NCI-H345 treated with DMSO at 0.1 percent for 48 hours (cell line): ENCODE measurements around the gene DIAPH1.
"Not testable (repeated sequence)": the region's sequence is repeated elsewhere in the genome, so short reads cannot be mapped to it uniquely, and the experiment has no call there.

Experiments used
- DNase-seq: peaks from one replicate; lab custom pipeline; 2025; ENCODE audit not compliant: unreplicated experiment; lab: John Stamatoyannopoulos, UW

The DIAPH1 gene

DNA sequence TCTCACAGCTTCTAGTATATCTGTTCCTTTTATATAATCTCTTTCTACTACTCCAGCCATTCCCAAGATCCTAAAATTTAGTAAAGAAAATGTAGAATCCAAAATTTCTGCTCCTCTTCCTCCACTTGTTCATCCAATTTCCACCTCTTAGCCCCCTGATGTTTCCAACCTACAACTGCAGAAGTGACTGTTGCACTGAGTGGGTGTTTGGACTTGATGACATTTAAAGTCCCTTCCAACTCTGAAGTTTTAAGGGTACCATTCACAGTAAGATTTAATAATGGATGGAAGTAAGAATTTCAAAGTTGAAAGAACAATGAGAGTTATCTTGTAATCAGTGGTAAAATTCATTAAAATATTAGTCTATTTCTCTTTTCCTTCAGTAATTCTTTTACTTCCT lies 5.5 kb downstream of the DIAPH1 start:
- DNase-seq: no peak

DNA sequence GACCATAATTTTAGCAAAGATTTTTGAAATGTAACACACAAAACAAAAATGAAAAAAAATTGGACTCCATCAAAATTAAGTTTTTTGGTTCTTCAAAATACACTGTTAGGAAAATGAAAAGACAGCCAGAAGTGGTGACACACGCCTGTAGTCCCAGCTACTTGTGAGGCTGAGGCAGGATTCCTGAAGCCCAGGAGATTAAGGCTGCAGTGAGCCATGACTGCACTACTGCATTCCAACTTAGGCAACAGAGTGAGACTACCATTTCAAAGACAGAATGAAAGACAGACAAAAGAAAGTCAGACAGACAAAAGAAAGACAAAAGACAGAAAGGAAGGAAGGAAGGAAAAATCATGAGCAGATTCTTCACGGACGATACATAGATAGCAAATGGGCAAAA lies 7.5 kb downstream of the DIAPH1 start:
- no peak for DNase-seq

- DNase-seq: not testable (repeated sequence)
Observed at GRCh38 chr5:141609921-141610320, 8.9 kb downstream of the DIAPH1 start.

DNA sequence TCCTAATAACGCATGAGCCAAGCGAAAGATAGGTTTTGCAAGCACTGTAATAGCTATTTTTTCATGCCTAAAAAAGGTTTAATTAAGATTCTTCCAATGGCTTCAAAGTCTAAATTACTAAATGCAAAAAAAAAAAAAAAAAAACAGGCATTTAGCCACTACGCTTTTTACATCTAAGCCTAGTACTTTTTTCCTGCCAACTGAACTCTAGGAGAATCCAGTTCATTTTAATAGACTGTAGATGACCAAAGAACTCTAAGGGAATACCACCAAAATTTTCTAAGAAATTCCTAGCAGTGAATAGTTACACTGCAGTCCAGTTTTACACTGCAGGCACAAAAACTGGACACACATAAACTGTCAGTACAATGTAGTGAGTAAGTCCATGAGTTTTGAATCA lies 9.8 kb downstream of the DIAPH1 start:
- DNase-seq: no peak

DNA sequence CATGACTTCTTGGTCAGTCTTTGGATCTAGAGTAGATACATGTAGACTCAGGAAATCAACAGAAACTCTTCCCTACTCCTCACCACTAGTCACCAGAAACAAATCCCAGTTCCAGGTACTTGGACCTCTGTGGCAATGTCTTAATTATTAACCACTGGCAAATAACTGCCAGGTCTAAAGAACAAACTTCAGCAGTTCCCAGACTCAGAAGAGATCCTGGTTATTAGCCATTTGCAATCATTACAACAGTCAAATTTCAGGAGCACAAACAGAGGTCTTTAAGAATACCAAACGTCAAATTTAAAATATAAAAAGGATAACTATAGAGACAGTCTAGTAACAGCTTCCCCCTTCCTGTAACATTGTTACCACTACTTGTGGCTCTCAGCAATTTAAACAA lies 10.2 kb downstream of the DIAPH1 start:
- no peak for DNase-seq

- DNase-seq: no peak
Observed at GRCh38 chr5:141608046-141608445, 10.8 kb downstream of the DIAPH1 start.

GRCh38 chr5:141605523-141606277 lies 13.1 kb downstream of the DIAPH1 start:
- DNase-seq: no peak

DNA sequence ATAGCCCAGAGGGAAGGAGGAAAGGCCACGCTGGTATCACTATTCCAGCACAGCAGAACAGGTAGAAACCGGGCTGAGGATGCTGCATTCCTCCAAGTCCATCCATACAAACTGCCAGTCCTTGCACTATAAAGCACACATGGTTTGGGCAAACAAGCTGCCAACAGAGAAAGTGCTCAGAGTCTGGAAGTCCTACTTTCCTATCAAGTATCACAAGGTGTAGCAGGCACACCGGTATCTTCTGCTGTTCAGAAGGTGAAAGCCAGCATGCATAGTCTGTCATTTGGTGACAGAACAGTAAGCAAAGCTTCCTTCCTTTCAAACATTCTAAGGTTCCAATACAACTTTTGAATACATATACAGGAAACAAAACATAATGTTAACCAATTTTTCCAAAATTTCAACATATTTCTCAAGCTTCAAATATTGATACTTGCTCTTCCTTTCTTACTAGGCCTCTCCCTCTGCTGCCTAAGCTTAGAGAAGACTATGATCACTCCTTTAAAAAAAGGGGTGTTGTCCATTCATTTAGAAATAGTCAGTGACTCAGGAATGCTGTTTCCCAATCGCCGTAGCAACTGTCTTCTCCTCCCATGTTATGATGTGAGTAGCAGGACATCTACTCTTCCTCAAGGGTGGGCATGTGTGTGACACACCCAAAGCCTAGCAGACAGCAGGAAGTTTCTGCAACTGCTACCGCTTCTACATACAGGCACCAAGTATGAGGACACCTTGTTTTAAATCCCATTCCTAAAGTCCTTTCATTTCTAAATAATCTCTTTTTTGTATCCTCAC lies 14.7 kb downstream of the DIAPH1 start:
- no peak for DNase-seq

DNA sequence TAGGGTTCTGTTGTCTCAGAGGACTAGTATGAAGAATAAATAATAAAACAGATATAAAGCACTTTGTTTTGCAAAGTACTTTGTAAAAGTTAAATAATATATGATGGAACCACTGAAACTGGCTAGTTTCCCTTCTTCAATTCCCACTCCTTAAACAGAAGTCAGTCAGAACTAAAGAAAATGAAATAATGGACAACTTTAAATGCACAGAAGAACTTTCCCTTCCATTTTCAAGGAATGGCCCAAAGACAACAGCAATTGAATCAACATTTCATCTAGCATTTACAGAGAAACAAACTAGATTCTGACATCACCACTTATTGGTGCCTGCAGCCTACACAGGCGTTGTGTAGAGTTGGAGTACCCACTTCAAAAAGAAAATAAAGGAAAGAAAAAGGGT lies 16.2 kb downstream of the DIAPH1 start:
- no peak for DNase-seq

DNA sequence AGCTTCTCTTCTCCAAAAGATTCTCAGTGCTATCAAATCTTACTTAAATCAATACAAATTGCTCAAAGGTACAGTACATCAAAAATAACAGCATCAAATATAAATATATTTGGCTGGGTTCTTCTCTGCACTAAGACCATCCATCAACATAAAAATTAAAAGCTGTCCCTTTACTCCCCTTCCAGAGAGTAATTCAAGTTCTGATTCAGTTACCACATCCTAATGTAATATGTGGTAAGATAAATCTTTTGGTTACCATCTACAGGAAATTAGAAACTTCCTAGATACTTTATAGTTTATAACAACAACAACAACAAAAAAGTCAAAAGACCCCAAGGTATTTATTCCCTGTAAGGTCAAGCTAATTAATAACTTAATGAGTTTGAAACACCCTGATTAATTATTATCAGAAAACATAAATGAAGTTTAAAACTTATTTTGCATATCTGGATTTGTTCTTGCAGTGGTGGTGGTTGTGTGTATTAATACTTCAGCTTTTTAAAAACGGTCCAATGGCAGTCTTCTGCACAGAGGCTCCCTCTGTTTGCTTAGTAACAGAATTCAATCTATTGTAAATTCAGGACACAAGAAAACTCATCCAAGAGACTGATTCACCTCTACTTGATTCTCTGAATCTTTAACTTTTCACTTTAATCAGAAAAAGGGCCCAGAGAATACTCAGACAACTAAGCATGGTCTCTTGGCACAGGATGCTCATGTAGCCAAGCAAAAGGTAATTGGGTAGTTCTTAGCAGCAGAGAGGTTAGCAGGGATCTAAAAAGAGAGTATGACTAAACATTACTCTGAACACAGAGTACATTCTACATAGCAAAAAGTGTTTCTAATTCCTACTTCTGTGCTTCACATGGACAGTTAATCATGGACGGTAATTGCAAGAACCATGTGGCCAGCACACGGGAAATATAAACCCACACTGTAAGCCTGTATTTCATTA lies 20.1 kb downstream of the DIAPH1 start:
- no peak for DNase-seq

DNA sequence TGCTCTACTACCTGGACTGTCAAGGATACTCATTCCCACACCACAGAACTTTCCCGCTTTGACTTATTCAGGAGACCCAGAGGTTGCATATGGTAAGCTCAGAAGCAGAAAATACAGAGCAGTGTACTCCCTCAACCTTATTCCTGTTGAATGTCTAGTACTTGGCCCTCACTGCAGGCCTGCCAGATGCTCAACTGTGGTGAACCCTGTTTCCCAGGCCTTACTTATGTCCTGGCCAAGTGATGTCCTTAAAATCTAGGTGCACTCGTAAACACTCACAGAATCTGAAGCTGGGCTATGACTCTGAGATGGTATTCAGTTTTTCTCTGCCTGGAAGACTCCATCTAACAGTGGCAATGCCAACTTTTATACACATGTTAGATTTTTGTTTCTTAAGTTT lies 21.0 kb downstream of the DIAPH1 start:
- no peak for DNase-seq

- DNase-seq: no peak
Observed at GRCh38 chr5:141597394-141597793, 21.4 kb downstream of the DIAPH1 start.

- DNase-seq: no peak
Observed at GRCh38 chr5:141596867-141597266, 21.9 kb downstream of the DIAPH1 start.

GRCh38 chr5:141590127-141590526 lies 28.7 kb downstream of the DIAPH1 start:
- no peak for DNase-seq

DNA sequence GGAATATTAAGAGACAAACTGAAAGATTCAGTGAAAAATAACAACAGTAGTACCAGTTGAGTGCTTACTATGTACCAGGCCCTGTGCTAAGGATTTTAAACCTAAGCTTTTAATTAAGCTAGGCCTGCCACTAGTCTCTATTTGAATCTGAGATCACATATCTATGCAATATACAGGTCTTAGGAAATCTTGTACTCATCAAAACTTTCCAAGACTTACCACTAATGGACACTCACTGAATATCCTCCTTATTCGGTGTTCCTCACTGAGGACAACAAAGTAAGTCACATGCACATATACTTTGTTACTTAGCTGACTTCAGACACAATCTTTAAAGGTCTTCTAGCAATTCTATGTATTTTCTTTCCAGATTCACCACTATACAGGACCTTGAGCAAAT lies 32.6 kb downstream of the DIAPH1 start:
- no peak for DNase-seq

GRCh38 chr5:141585594-141585993 lies 33.2 kb downstream of the DIAPH1 start:
- DNase-seq: no peak

DNA sequence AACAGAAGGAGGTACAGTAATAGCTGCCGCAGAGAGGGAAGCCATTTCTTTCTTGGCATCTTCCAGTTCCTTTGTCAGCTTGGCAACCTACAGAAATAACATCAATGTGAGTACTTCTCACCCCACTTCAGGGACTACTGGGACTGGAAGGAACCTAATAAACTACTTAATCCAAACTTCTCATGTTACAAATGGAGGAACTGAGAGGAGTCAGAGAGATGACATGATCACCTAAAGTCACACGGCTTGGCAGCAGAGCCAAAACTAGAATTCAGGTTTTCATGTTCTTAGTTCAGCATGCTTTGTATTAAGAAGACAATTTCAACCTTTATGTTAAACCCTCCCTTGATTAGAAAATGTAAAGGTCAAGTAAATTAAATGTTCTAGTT lies 44.7 kb downstream of the DIAPH1 start:
- no peak for DNase-seq

- DNase-seq: no peak
Observed at GRCh38 chr5:141573489-141574121, 45.2 kb downstream of the DIAPH1 start.

DNA sequence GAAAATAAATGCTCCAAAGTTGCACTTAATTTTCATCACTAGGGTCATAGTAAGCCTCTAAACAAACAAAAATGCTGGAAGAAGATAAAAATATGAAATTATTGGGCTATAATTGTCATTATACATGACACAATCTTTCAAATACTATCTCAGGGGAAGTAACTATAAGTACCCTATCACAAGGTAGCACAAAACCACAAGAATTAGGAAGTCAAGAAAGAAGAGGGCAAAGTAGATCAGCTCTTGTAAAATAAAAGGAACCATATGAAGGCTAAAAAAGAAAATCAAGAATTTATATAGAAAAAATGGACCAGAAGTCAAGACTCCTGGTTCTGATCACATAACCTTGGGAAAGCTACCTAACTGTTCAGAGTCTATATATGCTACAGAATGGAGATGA lies 48.1 kb downstream of the DIAPH1 start:
- DNase-seq: no peak

- DNase-seq: no peak
Observed at GRCh38 chr5:141567513-141568117, 51.2 kb downstream of the DIAPH1 start.
